Chondrocyte (in vitro differentiated cells): Measurements from ENCODE around the gene SNRPD1. TPM values are rescaled to one million over a fixed set of nuclear protein-coding genes. Genes with fewer than 3 reads are reported as not detected.
"Not testable (repeated sequence)": the region's sequence is repeated elsewhere in the genome, so short reads cannot be mapped to it uniquely, and the experiment has no call there.

Experiments used
- DNase-seq: peaks from one replicate; pipeline ENCODE4 v3.0.0; 2021; ENCODE audit warnings: mixed read lengths, low spot score
- H3K27ac Mint-ChIP-seq: one replicate; pipeline ENCODE4 v1.8.0; 2021; ENCODE audit warnings: mild to moderate bottlenecking, moderate library complexity, mixed read lengths; ENCODE audit not compliant: unreplicated experiment
- H3K27me3 Mint-ChIP-seq: 2 replicates; pipeline ENCODE4 v1.8.0; 2021; ENCODE audit warnings: low read depth, mixed read lengths
- H3K36me3 Mint-ChIP-seq: 2 replicates; pipeline ENCODE4 v1.8.0; 2021; ENCODE audit warnings: low read depth, mixed read lengths
- H3K4me1 Mint-ChIP-seq: 2 replicates; pipeline ENCODE4 v1.8.0; 2021; ENCODE audit warnings: low read depth, mild to moderate bottlenecking, mixed read lengths
- H3K4me3 Mint-ChIP-seq: one replicate; pipeline ENCODE4 v1.8.0; 2021; ENCODE audit warnings: mild to moderate bottlenecking, moderate library complexity, mixed read lengths; ENCODE audit not compliant: unreplicated experiment
- H3K9me3 Mint-ChIP-seq: 2 replicates; pipeline ENCODE4 v1.8.0; 2021; ENCODE audit warnings: low read depth, mixed read lengths
- CTCF ChIP-seq: fragments of 200-600 bp; sonication (generic); IDR thresholded peaks from 2 replicates; pipeline ENCODE4 v1.5.0; 2021; ENCODE audit warnings: antibody characterized with exemption, mild to moderate bottlenecking, moderate library complexity
- total RNA-seq: library from RNA; stranded (reverse); gene quantifications from 3 replicates; pipeline ENCODE4 v1.2.1, GENCODE V29; 2021

Gene SNRPD1
- total RNA-seq, 1 donor from 2014 or later, result 33.7 TPM

GRCh38 chr18:21600526-21601410 lies 11.3 kb upstream of the SNRPD1 start, which contains the start of gene ESCO1:
Gene ESCO1 (minus strand): TSS chr18:21600704. CDS start chr18:21574843, 25,861 bp downstream.
- Mint-ChIP-seq H3K9me3 (no peaks in the 10 kb centered on the region), H3K4me3 (peak within 1 kb of the TSS; percentile 92), H3K4me1 (peaks cover 31% of the 10 kb centered on the region), H3K27ac (peak within 1 kb of the TSS; percentile 96), H3K36me3 (no peaks in the 10 kb centered on the region), H3K27me3 (no peaks in the 10 kb centered on the region)
- peak; percentile 99 for DNase-seq
- TF ChIP-seq CTCF, result peak; percentile 100

DNA sequence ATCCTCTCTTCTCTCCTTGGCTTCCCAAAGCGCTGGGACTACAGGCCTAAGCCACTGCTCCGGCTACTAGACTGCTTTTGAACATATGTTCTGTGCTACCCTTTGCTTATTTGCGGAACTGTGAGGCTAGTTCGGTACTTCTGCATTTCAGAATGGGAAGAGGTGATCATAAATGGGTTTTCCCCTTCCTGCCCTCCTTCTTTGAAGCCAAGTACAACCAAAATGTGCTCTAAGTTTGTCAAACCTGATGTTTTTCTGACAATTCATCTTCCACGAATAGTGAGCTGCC lies 9.9 kb upstream of the SNRPD1 start:
- H3K4me1 Mint-ChIP-seq, result peaks cover 26% of the 10 kb centered on the region
- no peaks in the 10 kb centered on the region for H3K27me3 Mint-ChIP-seq
- TF ChIP-seq CTCF, result no peak
- H3K36me3 Mint-ChIP-seq, result no peaks in the 10 kb centered on the region
- no peak for DNase-seq
- H3K27ac Mint-ChIP-seq, result no peak overlapping the region
- peak overlapping the region; percentile 35 for H3K4me3 Mint-ChIP-seq
- H3K9me3 Mint-ChIP-seq, result no peaks in the 10 kb centered on the region

GRCh38 chr18:21604671-21605070 lies 7.4 kb upstream of the SNRPD1 start:
- DNase-seq, result no peak
- H3K4me1 Mint-ChIP-seq, result peaks cover 5% of the 10 kb centered on the region
- no peak overlapping the region for H3K4me3 Mint-ChIP-seq
- H3K27me3 Mint-ChIP-seq, result no peaks in the 10 kb centered on the region
- H3K27ac Mint-ChIP-seq, result no peak overlapping the region
- no peaks in the 10 kb centered on the region for H3K36me3 Mint-ChIP-seq
- TF ChIP-seq CTCF, result no peak
- H3K9me3 Mint-ChIP-seq, result no peaks in the 10 kb centered on the region

- H3K4me3 Mint-ChIP-seq, result no peak overlapping the region
- DNase-seq, result no peak
- no peaks in the 10 kb centered on the region for H3K27me3 Mint-ChIP-seq
- peaks cover 4% of the 10 kb centered on the region for H3K4me1 Mint-ChIP-seq
- H3K9me3 Mint-ChIP-seq, result no peaks in the 10 kb centered on the region
- no peaks in the 10 kb centered on the region for H3K36me3 Mint-ChIP-seq
- no peak for TF ChIP-seq CTCF
- H3K27ac Mint-ChIP-seq, result no peak overlapping the region
These were observed 6.9 kb upstream of the SNRPD1 start for GRCh38 chr18:21605213-21605612.

DNA sequence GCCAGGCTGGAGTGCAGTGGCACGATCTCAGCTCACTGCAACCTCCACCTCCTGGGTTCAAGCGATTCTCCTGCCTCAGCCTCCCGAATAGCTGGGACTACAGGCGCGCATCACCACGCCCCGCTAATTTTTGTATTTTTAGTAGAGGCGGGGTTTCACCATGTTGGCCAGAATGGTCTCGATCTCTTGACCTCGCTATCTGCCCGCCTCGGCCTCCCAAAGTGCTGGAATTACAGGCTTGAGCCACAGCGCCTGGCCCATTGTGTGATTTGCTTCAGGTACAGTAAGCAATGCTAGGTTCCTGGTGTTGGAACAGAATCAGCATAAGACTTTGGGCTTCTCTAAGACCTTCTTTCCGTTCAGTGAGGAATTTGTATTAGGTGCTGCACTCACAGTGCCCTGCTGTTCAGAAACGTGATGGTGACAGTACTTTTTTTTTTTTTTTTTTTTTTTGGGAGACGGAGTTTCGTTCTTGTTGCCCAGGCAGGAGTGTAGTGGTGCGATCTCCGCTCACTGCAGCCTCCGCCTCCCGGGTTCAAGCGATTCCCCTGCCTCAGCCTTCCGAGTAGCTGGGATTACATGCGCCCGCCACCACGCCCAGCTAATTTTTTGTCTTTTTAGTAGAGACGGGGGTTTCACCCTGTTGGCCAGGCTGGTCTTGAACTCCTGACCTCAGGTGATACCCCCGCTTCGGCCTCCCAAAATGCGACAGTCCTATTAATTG lies 551 bp upstream of the SNRPD1 start:
- H3K36me3 Mint-ChIP-seq, DNase-seq, H3K27me3 Mint-ChIP-seq, H3K9me3 Mint-ChIP-seq: not testable (repeated sequence)
- H3K27ac Mint-ChIP-seq, result peak overlapping the region; percentile 100
- peaks cover 28% of the 10 kb centered on the region for H3K4me1 Mint-ChIP-seq
- peak overlapping the region; percentile 99 for H3K4me3 Mint-ChIP-seq

GRCh38 chr18:21621640-21622039 lies 9.5 kb downstream of the SNRPD1 start:
- H3K27me3 Mint-ChIP-seq, DNase-seq, H3K9me3 Mint-ChIP-seq, H3K4me3 Mint-ChIP-seq, H3K4me1 Mint-ChIP-seq, H3K27ac Mint-ChIP-seq: not testable (repeated sequence)
- H3K36me3 Mint-ChIP-seq, result peaks cover 20% of the 10 kb centered on the region
